HG03103 (cell line): ENCODE measurements around the gene PCDHA11.
"Not testable (repeated sequence)": the region's sequence is repeated elsewhere in the genome, so short reads cannot be mapped to it uniquely, and the experiment has no call there.

Source experiments
- ATAC-seq: cut with Tn5 transposase; IDR thresholded peaks from one replicate; pipeline ENCODE4 v1.9.1; 2021; ENCODE audit warnings: low read depth; ENCODE audit not compliant: unreplicated experiment

The PCDHA11 gene

DNA sequence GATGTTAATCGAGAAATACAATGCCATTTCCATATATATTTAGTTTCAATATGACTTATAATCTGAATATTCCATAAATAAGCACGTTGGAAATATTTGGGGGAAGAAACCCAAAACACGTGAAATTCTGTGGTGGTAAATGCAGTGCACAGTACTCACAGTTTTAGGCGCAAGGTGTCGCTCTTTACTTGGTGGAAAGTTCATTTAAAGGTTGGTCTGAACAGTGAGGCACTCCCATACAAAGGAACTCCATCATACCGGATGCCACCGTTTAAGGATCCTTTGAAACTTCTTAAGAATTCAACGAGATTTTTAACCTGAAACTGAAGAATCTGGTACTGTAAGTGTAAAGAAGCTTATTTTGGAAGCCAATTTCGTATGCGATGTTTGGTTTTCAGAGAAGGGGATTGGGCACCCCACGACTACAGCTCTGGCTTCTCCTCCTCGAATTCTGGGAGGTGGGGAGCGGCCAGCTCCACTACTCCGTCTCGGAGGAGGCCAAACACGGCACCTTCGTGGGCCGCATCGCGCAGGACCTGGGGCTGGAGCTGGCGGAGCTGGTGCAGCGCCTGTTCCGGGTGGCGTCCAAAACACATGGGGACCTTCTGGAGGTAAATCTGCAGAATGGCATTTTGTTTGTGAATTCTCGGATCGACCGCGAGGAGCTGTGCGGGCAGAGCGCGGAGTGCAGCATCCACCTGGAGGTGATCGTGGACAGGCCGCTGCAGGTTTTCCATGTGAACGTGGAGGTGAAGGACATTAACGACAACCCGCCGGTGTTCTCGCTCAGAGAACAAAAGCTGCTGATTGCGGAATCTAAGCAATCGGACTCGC, at the start of gene PCDHA11:
TSS of gene PCDHA11 (plus strand) at position 237 of the 834 bp plus-strand sequence. CDS start at position 384, 147 bp downstream.
- no peak for ATAC-seq

DNA sequence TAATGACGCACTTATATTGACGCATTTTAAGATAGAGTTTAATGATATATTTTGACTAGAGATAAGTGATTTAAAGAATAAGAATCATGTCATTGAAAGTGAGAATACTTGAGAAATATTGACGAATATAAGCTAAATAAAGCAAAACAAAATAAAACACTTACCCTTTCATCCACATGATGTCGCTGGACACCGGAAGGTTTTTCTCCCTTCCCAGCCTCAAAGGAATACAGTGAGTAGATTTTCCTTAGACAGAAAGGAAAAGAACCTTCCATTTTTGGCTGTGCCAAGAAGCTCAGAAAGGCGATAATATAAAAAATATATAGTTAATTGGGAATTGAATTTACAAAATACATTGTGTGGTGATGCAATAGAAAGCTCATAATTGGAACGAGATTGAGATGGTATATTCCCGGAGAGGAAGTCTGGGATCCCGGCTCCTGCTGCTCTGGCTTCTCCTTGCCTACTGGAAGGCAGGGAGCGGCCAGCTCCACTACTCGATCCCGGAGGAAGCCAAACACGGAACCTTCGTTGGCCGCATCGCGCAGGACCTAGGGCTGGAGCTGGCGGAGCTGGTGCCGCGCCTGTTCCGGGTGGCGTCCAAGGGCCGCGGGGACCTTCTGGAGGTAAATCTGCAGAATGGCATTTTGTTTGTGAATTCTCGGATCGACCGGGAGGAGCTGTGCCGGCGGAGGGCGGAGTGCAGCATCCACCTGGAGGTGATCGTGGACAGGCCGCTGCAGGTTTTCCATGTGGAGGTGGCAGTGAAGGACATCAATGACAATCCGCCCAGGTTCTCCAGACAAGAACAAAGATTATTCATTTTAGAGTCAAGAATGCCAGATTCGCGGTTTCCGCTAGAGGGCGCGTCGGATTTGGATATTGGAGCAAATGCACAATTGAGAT, 47.1 kb upstream of the PCDHA11 start, which contains the start of gene PCDHA5:
TSS of gene PCDHA5 (plus strand) at position 239 of the 906 bp plus-strand sequence.
- ATAC-seq = no peak

- ATAC-seq = no peak
Measured at GRCh38 chr5:140822281-140822629, 46.5 kb upstream of the PCDHA11 start.

DNA sequence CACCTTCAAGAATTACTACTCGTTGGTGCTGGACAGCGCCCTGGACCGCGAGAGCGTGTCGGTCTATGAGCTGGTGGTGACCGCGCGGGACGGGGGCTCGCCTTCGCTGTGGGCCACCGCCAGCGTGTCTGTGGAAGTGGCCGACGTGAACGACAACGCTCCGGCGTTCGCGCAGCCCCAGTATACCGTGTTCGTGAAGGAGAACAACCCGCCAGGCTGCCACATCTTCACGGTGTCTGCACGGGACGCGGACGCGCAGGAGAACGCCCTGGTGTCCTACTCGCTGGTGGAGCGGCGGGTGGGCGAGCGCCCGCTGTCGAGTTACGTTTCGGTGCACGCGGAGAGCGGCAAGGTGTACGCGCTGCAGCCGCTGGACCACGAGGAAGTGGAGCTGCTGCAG, 45.8 kb upstream of the PCDHA11 start:
- not testable (repeated sequence) for ATAC-seq

DNA sequence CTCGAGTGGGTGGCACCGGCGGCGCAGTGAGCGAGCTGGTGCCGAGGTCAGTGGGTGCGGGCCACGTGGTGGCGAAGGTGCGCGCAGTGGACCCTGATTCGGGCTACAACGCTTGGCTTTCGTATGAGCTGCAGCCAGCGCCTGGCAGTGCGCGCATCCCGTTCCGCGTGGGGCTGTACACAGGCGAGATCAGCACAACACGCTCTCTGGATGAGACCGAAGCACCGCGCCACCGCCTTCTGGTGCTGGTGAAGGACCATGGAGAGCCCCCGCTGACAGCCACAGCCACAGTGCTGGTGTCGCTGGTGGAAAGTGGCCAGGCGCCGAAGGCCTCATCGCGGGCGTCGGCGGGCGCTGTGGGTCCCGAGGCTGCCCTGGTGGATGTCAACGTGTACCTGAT, 45.3 kb upstream of the PCDHA11 start:
- no peak for ATAC-seq

DNA sequence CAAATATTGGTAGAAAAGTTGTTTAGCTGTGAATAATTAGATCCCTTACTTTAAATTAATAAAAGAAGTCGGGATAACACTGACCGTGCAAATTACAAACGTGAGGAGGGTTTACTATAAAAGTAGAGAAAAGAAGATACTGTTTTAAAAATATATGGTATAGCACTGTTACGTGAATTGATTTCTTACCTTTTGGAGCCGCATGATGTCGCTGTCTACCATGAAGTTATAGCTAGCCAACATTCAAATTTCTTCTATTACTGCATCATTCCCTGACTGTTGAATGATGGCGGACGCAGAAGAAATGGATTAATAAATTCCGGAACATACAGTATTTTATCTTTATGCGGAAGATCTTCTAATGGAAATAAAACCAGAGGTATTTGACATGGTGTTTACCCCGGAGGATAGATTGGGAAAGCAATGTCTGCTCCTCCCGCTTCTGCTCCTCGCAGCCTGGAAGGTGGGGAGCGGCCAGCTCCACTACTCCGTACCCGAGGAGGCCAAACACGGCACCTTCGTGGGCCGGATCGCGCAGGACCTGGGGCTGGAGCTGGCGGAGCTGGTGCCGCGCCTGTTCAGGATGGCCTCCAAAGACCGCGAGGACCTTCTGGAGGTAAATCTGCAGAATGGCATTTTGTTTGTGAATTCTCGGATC, 40.9 kb upstream of the PCDHA11 start, which contains the start of gene PCDHA6:
TSS of gene PCDHA6 (plus strand) at position 257 of the 658 bp plus-strand sequence. CDS start at position 389, 132 bp downstream.
- ATAC-seq = no peak

DNA sequence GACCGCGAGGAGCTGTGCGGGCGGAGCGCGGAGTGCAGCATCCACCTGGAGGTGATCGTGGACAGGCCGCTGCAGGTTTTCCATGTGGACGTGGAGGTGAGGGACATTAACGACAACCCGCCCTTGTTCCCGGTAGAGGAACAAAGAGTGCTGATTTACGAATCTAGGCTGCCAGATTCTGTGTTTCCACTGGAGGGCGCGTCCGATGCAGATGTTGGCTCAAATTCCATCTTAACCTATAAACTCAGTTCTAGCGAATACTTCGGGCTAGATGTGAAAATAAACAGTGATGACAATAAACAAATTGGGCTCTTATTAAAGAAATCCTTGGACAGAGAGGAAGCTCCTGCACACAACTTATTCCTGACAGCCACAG, 40.4 kb upstream of the PCDHA11 start:
- ATAC-seq = no peak

DNA sequence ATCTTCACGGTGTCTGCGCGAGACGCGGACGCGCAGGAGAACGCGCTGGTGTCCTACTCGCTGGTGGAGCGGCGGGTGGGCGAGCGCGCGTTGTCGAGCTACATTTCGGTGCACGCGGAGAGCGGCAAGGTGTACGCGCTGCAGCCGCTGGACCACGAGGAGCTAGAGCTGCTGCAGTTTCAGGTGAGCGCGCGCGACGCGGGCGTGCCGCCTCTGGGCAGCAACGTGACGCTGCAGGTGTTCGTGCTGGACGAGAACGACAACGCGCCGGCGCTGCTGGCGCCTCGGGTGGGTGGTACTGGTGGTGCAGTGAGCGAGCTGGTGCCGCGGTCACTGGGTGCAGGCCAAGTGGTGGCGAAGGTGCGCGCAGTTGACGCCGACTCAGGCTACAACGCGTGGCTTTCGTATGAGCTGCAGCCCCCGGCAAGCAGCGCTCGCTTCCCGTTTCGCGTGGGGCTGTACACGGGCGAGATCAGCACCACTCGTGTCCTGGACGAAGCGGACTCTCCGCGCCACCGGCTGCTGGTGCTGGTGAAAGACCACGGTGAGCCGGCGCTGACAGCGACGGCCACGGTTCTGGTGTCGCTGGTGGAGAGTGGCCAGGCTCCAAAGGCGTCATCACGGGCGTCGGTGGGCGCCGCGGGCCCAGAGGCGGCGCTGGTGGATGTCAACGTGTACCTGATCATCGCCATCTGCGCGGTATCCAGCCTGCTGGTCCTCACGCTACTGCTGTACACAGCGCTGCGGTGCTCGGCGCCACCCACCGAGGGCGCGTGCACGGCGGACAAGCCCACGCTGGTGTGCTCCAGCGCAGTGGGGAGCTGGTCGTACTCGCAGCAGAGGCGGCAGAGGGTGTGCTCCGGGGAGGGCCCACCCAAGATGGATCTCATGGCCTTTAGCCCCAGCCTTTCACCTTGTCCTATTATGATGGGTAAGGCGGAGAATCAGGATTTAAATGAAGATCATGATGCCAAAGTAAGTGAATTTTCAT, 39.0 kb upstream of the PCDHA11 start:
- not testable (repeated sequence) for ATAC-seq

DNA sequence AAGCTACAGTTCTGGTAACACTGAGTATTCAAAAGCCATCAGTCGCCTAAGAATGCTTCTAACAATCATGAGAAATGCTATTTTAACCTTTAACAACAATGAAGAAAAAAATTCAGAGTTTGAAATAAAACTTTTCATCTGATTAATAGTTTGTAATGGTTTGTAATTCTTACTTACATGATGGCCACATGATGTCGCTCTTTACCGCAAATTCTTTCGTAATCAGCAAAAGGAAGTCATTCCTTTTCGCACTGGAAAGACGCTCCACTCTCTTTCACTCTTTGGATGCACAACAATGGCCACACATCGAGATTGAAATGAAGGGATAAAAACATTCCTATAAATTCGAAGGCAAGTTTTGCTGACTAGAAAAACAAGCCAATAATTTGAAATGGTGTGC, 34.8 kb upstream of the PCDHA11 start, which contains the start of gene PCDHA7:
TSS of gene PCDHA7 (plus strand) at position 277 of the 400 bp plus-strand sequence. CDS start at position 392, 115 bp downstream.
- ATAC-seq = no peak

- ATAC-seq = not testable (repeated sequence)
Measured at GRCh38 chr5:140834439-140835008, 34.2 kb upstream of the PCDHA11 start.

- ATAC-seq = no peak
Measured at GRCh38 chr5:140835622-140836510, 32.9 kb upstream of the PCDHA11 start.

DNA sequence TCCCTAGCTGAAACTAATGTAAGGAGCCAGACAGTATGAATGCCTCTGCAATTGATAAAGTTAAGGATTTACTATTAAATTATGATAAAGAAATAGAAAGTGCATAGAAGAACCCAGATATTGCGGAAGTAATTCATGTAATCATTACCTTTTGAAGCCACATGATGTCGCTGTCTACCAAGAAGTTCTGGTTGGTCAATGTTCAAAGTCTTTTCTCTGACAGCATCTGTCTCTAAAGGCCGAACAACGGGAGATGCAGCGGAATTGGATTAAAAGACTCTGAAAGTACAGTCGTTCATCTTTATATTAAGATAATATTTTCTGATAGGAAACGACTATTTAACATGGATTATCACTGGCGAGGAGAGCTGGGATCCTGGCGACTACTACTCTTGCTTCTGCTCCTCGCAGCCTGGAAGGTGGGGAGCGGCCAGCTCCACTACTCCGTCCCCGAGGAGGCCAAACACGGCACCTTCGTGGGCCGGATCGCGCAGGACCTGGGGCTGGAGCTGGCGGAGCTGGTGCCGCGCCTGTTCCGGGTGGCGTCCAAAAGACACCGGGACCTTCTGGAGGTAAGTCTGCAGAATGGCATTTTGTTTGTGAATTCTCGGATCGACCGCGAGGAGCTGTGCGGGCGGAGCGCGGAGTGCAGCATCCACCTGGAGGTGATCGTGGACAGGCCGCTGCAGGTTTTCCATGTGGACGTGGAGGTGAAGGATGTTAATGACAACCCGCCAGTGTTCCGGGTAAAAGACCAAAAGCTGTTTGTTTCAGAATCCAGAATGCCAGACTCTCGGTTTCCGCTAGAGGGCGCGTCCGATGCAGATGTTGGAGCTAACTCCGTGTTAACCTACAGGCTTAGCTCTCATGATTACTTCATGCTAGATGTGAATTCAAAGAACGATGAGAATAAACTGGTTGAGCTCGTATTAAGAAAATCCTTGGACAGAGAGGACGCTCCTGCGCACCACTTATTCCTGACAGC, 27.5 kb upstream of the PCDHA11 start, which contains the start of gene PCDHA8:
TSS of gene PCDHA8 (plus strand) at position 210 of the 985 bp plus-strand sequence. CDS start at position 345, 135 bp downstream.
- no peak for ATAC-seq

GRCh38 chr5:140842798-140843733, 25.7 kb upstream of the PCDHA11 start:
- ATAC-seq = no peak

GRCh38 chr5:140848139-140849102, 20.3 kb upstream of the PCDHA11 start, which contains the start of gene PCDHA9:
Gene PCDHA9 (plus strand): TSS chr5:140848382. CDS start chr5:140848496, 114 bp downstream.
- not testable (repeated sequence) for ATAC-seq
